ENCODE measurements around the gene HLA-DPA1. TPM values are rescaled to one million over a fixed set of nuclear protein-coding genes. Genes with fewer than 3 reads are reported as not detected.
A peak's percentile ranks its signal among the peaks of the same experiment; 100 is the strongest.

HLA-DPA1 gene
- total and polyA plus RNA-seq, 10 of the 15 experiments (the other 5 are each of a cell fraction or from before 2014, with no cell fraction given) = 508 to 1,640 (median 829) TPM

GRCh38 chr6:33064723-33065122 lies 8.7 kb downstream of the HLA-DPA1 start:
- Histone ChIP-seq H3K4me2 (ENCODE audit: control insufficient read depth, insufficient read depth) (no peak overlapping the region), H3K9ac (ENCODE audit: control insufficient read depth, insufficient read depth, low read length) (no peak overlapping the region), H3K27ac (ENCODE audit: control insufficient read depth, insufficient read depth) (peak overlapping the region; percentile 18; the same call in 1 of the 2 replicates), H3K4me3 (no peak overlapping the region), H3K79me2 (ENCODE audit: control insufficient read depth, insufficient read depth, low read length) (peaks cover 14% of the 10 kb centered on the region), H4K20me1 (ENCODE audit: control insufficient read depth, insufficient read depth) (no peaks in the 10 kb centered on the region), H3K27me3 (replicated peaks in 1 of 2; ENCODE audit: control insufficient read depth in 2 of 2, insufficient read depth in 2 of 2, low read length in 1 of 2) (no peaks in the 10 kb centered on the region), H3K36me3 (ENCODE audit: control insufficient read depth in 2 of 2, insufficient read depth in 2 of 2, low read length in 1 of 2) (peaks cover 11 to 33% of the 10 kb centered on the region in 2 experiments), H3K4me1 (ENCODE audit: control insufficient read depth, insufficient read depth, low read length) (0 out of 2 replicates have a peak, but pooled peaks cover 5% of the 10 kb centered on the region), H2AFZ (ENCODE audit: control insufficient read depth, low read depth, low read length) (no peak overlapping the region), H3K9me3 (replicated peaks; ENCODE audit: control insufficient read depth, insufficient read depth, low read length) (peaks cover 7% of the 10 kb centered on the region)
- ChIA-PET CTCF (interaction anchor here (1.2 to 1.5 kb wide), 3 partner anchors 11 to 47 kb away, joined by 3 to 6 read pairs (median 3); partner anchors contain the start of gene HLA-DPB1), SMC1A (ENCODE audit: uncharacterized antibody, unreplicated experiment) (interaction anchor here (1.5 to 2.8 kb wide), 3 partner anchors 11 to 16 kb away, joined by 3 to 7 read pairs (median 5); partner anchors contain the start of gene HLA-DPB1), RAD21 (ENCODE audit: unreplicated experiment) (interaction anchor here (1.5 to 1.6 kb wide), 2 partner anchors 8 to 48 kb away, joined by 3 to 5 read pairs; partner anchors contain the start of gene HLA-DPA1), POLR2A (interaction anchor here (1.1 to 2.2 kb wide), 5 partner anchors 8 to 48 kb away, joined by 4 to 6 read pairs (median 5); partner anchors contain the start of gene HLA-DPA1)
- TF ChIP-seq SMAD5 (IDR thresholded peaks at IDR 0.05; ENCODE audit: low read depth) = 0 out of 2 replicates have a peak, but pooled peaks have one; percentile 16
- TF ChIP-seq TAF1 (IDR thresholded peaks at IDR 0.05; ENCODE audit: borderline replicate concordance, low read depth, low read length) = no peak
- TF ChIP-seq E2F4 (IDR thresholded peaks at IDR 0.05; ENCODE audit: low read depth, low read length) = no peak
- no peak for TF ChIP-seq SMC3 (IDR thresholded peaks at IDR 0.05; ENCODE audit: borderline replicate concordance, low read length)
- TF ChIP-seq RUNX3 (IDR thresholded peaks at IDR 0.05; ENCODE audit: low read length) = peak; percentile 62
- TF ChIP-seq PML (IDR thresholded peaks at IDR 0.05; ENCODE audit: low read length) = no peak
- no peak for TF ChIP-seq CUX1 (IDR thresholded peaks at IDR 0.05; ENCODE audit: insufficient replicate concordance, low read depth, low read length)
- peak; percentile 64; the same call in 1 of the 2 replicates for TF ChIP-seq ZBED1 (IDR thresholded peaks at IDR 0.05; ENCODE audit: borderline replicate concordance)
- no peak for TF ChIP-seq ZBTB33 (IDR thresholded peaks at IDR 0.05)
- TF ChIP-seq ZNF24 (IDR thresholded peaks at IDR 0.05) = no peak
- DNase-seq (ENCODE audit: low read depth, low spot score) (no peak), ATAC-seq (no peak), FAIRE-seq (no peak)
- WGBS (ENCODE audit: insufficient coverage, insufficient replicate concordance, low lambda C conversion rate, missing lambda C conversion rate) = 10% methylated on average over 4 of the region's 4 CpGs
- in situ Hi-C loops (cut with MboI) = loop anchor here (25.0 kb wide), 1 partner anchor 1598 kb away; no protein-coding TSS in a partner anchor
- intact Hi-C loops (cut with micrococcal nuclease; ENCODE audit: unreplicated experiment) = no loop called here
- BruUV-seq (replicated peaks) = no TSS peak

Measured in GM12878 (cell line).